GM23338 (cell line): ENCODE measurements around the gene ZDHHC11B. TPM values are rescaled to one million over a fixed set of nuclear protein-coding genes. Genes with fewer than 3 reads are reported as not detected.
A peak's percentile ranks its signal among the peaks of the same experiment; 100 is the strongest.

ENCODE experiments used
- ATAC-seq: fragments of 200-7000 bp; cut with Tn5 transposase; 3 replicates; pipeline ENCODE4 v1.9.1; 2020
- DNase-seq: peaks from one replicate; pipeline ENCODE4 v3.0.0-alpha.2; 2015; ENCODE audit warnings: low spot score
- H2AFZ ChIP-seq: fragments of 200-600 bp; sonication (generic); 2 replicates; pipeline ENCODE4 v1.8.0; 2016; ENCODE audit warnings: antibody characterized with exemption, mild to moderate bottlenecking, moderate library complexity
- H3F3A ChIP-seq: fragments of 200-600 bp; sonication (generic); replicated peaks from 2 replicates; pipeline ENCODE4 v1.8.0; 2017; ENCODE audit warnings: antibody characterized with exemption, mixed run types, low read depth
- H3K27ac ChIP-seq: fragments of 200-600 bp; sonication (generic); 2 replicates; pipeline ENCODE4 v1.6.1; 2016; ENCODE audit warnings: low read depth
- H3K27me3 ChIP-seq: fragments of 200-600 bp; sonication (generic); 2 replicates; pipeline ENCODE4 v1.8.0; 2016; ENCODE audit warnings: mild to moderate bottlenecking, mixed run types, moderate library complexity; ENCODE audit not compliant: insufficient read depth
- H3K36me3 ChIP-seq: fragments of 200-600 bp; sonication (generic); 2 replicates; pipeline ENCODE4 v1.8.0; 2016; ENCODE audit warnings: mild to moderate bottlenecking; ENCODE audit not compliant: insufficient read depth
- H3K4me1 ChIP-seq: fragments of 200-600 bp; sonication (generic); 2 replicates; pipeline ENCODE4 v1.8.0; 2016; ENCODE audit warnings: mild to moderate bottlenecking, moderate library complexity; ENCODE audit not compliant: insufficient read depth
- H3K4me2 ChIP-seq: fragments of 200-600 bp; sonication (generic); 2 replicates; pipeline ENCODE4 v1.7.1; 2017; ENCODE audit warnings: mixed run types
- H3K4me3 ChIP-seq: fragments of 200-600 bp; sonication (generic); 2 replicates; pipeline ENCODE4 v1.6.1; 2016; ENCODE audit warnings: mixed run types
- H3K79me2 ChIP-seq: fragments of 200-600 bp; sonication (generic); replicated peaks from 2 replicates; pipeline ENCODE4 v1.8.0; 2017; ENCODE audit warnings: mild to moderate bottlenecking; ENCODE audit not compliant: insufficient read depth
- H3K9me2 ChIP-seq: fragments of 200-600 bp; sonication (generic); 2 replicates; pipeline ENCODE4 v1.8.0; 2017; ENCODE audit not compliant: insufficient read depth
- H4K20me1 ChIP-seq: fragments of 200-600 bp; sonication (generic); replicated peaks from 2 replicates; pipeline ENCODE4 v1.8.0; 2017; ENCODE audit warnings: mild to moderate bottlenecking; ENCODE audit not compliant: insufficient read depth
- H3K27ac Mint-ChIP-seq: 2 replicates; pipeline ENCODE4 v1.8.0; 2020; ENCODE audit warnings: inconsistent platforms, mild to moderate bottlenecking, moderate library complexity, mixed read lengths
- H3K27me3 Mint-ChIP-seq: 3 replicates; pipeline ENCODE4 v1.8.0; 2022; ENCODE audit warnings: low read depth, mild to moderate bottlenecking, moderate library complexity, mixed read lengths, inconsistent platforms; ENCODE audit not compliant: insufficient read depth, poor library complexity
- H3K36me3 Mint-ChIP-seq: 3 replicates; pipeline ENCODE4 v1.8.0; 2021; ENCODE audit warnings: low read depth, mild to moderate bottlenecking, inconsistent platforms, moderate library complexity, mixed read lengths
- H3K4me1 Mint-ChIP-seq: 3 replicates; pipeline ENCODE4 v1.8.0; 2020; ENCODE audit warnings: mild to moderate bottlenecking, inconsistent platforms, mixed read lengths
- H3K4me3 Mint-ChIP-seq: 3 replicates; pipeline ENCODE4 v1.8.0; 2021; ENCODE audit warnings: moderate library complexity, mild to moderate bottlenecking, inconsistent platforms, mixed read lengths
- H3K9me3 Mint-ChIP-seq: 3 replicates; pipeline ENCODE4 v1.8.0; 2020; ENCODE audit warnings: moderate library complexity, mild to moderate bottlenecking, inconsistent platforms, mixed read lengths
- EZH2 ChIP-seq: fragments of 200-600 bp; sonication (generic); IDR thresholded peaks from one replicate; pipeline ENCODE4 v1.8.0; 2017; ENCODE audit warnings: antibody characterized with exemption, mild to moderate bottlenecking, low read depth; ENCODE audit not compliant: unreplicated experiment
- polyA plus RNA-seq: library from polyadenylated mRNA; unstranded; fragments of >200 nt; fragmentation: Nextera tagmentation; extraction: Ambion mirVana; gene quantifications from 2 replicates; pipeline ENCODE4 v1.2.1, GENCODE V29; 2016
- total RNA-seq: library from RNA; depleted of rRNA; stranded (reverse); fragments of >200 nt; shearing (Covaris generic); gene quantifications from 2 replicates; pipeline ENCODE4 v1.2.3, GENCODE V29; 2014
- TF ChIP-seq, protein P1 (sequence below): fragments of 250-450 bp; sonication (Bioruptor Pico); IDR thresholded peaks from 2 replicates; pipeline ENCODE4 v1.5.0; 2020; ENCODE audit warnings: mild to moderate bottlenecking, moderate library complexity
- TF ChIP-seq, protein P2 (sequence below), 2 experiments: fragments of 200-600 bp in 1 of 2; sonication (generic) in 1 of 2; conservative IDR thresholded peaks; 2 replicates each; pipeline versions ENCODE4 v1.5.1 to v1.6.1; 2016 to 2017; ENCODE audit warnings: antibody characterized with exemption in 2 of 2, low read depth in 2 of 2, mild to moderate bottlenecking in 2 of 2, moderate library complexity in 1 of 2

Gene ZDHHC11B
- total and polyA plus RNA-seq, 2 experiments from 2014 or later: 0.89 to 1.2 TPM

- Histone ChIP-seq H3F3A (no peaks in the 10 kb centered on the region), H3K9me2 (no peaks in the 10 kb centered on the region), H4K20me1 (no peaks in the 10 kb centered on the region), H3K27ac (no peak overlapping the region), H3K79me2 (no peaks in the 10 kb centered on the region), H3K4me1 (no peaks in the 10 kb centered on the region), H2AFZ (no peak overlapping the region), H3K36me3 (peaks cover 3% of the 10 kb centered on the region; the same call in 1 of the 2 replicates), H3K4me2 (no peak overlapping the region), H3K4me3 (no peak overlapping the region), H3K27me3 (no peaks in the 10 kb centered on the region)
- H3K27me3 Mint-ChIP-seq: no peaks in the 10 kb centered on the region
- ATAC-seq: no peak
- no peak for DNase-seq
- no peak overlapping the region for H3K4me3 Mint-ChIP-seq
- H3K27ac Mint-ChIP-seq: no peak overlapping the region
- H3K36me3 Mint-ChIP-seq: peaks cover 43% of the 10 kb centered on the region
- H3K9me3 Mint-ChIP-seq: no peaks in the 10 kb centered on the region
- H3K4me1 Mint-ChIP-seq: no peaks in the 10 kb centered on the region
- TF ChIP-seq, protein P1, sequence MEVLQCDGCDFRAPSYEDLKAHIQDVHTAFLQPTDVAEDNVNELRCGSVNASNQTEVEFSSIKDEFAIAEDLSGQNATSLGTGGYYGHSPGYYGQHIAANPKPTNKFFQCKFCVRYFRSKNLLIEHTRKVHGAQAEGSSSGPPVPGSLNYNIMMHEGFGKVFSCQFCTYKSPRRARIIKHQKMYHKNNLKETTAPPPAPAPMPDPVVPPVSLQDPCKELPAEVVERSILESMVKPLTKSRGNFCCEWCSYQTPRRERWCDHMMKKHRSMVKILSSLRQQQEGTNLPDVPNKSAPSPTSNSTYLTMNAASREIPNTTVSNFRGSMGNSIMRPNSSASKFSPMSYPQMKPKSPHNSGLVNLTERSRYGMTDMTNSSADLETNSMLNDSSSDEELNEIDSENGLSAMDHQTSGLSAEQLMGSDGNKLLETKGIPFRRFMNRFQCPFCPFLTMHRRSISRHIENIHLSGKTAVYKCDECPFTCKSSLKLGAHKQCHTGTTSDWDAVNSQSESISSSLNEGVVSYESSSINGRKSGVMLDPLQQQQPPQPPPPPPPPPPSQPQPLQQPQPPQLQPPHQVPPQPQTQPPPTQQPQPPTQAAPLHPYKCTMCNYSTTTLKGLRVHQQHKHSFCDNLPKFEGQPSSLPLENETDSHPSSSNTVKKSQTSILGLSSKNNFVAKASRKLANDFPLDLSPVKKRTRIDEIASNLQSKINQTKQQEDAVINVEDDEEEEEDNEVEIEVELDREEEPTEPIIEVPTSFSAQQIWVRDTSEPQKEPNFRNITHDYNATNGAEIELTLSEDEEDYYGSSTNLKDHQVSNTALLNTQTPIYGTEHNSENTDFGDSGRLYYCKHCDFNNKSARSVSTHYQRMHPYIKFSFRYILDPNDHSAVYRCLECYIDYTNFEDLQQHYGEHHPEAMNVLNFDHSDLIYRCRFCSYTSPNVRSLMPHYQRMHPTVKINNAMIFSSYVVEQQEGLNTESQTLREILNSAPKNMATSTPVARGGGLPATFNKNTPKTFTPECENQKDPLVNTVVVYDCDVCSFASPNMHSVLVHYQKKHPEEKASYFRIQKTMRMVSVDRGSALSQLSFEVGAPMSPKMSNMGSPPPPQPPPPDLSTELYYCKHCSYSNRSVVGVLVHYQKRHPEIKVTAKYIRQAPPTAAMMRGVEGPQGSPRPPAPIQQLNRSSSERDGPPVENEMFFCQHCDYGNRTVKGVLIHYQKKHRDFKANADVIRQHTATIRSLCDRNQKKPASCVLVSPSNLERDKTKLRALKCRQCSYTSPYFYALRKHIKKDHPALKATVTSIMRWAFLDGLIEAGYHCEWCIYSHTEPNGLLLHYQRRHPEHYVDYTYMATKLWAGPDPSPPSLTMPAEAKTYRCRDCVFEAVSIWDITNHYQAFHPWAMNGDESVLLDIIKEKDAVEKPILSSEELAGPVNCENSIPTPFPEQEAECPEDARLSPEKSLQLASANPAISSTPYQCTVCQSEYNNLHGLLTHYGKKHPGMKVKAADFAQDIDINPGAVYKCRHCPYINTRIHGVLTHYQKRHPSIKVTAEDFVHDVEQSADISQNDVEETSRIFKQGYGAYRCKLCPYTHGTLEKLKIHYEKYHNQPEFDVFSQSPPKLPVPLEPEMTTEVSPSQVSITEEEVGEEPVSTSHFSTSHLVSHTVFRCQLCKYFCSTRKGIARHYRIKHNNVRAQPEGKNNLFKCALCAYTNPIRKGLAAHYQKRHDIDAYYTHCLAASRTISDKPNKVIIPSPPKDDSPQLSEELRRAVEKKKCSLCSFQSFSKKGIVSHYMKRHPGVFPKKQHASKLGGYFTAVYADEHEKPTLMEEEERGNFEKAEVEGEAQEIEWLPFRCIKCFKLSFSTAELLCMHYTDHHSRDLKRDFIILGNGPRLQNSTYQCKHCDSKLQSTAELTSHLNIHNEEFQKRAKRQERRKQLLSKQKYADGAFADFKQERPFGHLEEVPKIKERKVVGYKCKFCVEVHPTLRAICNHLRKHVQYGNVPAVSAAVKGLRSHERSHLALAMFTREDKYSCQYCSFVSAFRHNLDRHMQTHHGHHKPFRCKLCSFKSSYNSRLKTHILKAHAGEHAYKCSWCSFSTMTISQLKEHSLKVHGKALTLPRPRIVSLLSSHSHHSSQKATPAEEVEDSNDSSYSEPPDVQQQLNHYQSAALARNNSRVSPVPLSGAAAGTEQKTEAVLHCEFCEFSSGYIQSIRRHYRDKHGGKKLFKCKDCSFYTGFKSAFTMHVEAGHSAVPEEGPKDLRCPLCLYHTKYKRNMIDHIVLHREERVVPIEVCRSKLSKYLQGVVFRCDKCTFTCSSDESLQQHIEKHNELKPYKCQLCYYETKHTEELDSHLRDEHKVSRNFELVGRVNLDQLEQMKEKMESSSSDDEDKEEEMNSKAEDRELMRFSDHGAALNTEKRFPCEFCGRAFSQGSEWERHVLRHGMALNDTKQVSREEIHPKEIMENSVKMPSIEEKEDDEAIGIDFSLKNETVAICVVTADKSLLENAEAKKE (CRISPR knock-in tag): no peak
- TF ChIP-seq, protein P2, sequence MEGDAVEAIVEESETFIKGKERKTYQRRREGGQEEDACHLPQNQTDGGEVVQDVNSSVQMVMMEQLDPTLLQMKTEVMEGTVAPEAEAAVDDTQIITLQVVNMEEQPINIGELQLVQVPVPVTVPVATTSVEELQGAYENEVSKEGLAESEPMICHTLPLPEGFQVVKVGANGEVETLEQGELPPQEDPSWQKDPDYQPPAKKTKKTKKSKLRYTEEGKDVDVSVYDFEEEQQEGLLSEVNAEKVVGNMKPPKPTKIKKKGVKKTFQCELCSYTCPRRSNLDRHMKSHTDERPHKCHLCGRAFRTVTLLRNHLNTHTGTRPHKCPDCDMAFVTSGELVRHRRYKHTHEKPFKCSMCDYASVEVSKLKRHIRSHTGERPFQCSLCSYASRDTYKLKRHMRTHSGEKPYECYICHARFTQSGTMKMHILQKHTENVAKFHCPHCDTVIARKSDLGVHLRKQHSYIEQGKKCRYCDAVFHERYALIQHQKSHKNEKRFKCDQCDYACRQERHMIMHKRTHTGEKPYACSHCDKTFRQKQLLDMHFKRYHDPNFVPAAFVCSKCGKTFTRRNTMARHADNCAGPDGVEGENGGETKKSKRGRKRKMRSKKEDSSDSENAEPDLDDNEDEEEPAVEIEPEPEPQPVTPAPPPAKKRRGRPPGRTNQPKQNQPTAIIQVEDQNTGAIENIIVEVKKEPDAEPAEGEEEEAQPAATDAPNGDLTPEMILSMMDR (conservative IDR thresholded peaks at IDR 0.05; ENCODE audit: low read depth in 2 of 2): peak in 1 of 2 experiments; percentile 24; a peak in 2 of 4 replicates
These were observed 37.0 kb upstream of the ZDHHC11B start for GRCh38 chr5:821504-821903.

DNA sequence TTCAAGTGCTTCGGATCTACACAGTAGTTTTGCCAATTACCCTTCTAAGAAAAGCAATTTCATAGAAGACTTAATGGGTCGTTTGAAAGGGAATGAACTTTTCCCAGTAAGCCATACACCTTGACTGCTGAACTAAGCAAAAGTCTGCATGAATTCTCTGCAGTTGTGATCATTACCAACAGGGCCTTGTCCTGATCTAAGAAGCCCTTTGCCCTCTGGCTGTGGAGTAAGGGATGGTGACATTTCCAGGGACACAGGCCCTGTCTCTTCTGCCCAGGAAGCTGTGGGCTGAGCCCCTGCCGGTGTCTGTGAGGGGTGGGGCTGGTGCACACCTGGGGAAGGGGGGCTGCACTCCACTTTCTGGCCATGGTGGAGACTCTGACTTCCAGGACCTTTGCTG, 35.7 kb upstream of the ZDHHC11B start:
- ATAC-seq: no peak
- no peak overlapping the region for H2AFZ ChIP-seq
- no peak overlapping the region for H3K27ac Mint-ChIP-seq

More for the DNA sequence above, 35.7 kb upstream of the ZDHHC11B start:
- Mint-ChIP-seq H3K36me3 (peaks cover 50% of the 10 kb centered on the region), H3K27me3 (no peaks in the 10 kb centered on the region), H3K4me1 (no peaks in the 10 kb centered on the region), H3K9me3 (no peaks in the 10 kb centered on the region), H3K4me3 (no peak overlapping the region)
- no peak for TF ChIP-seq EZH2
- peaks cover 3% of the 10 kb centered on the region; the same call in 1 of the 2 replicates for H3K36me3 ChIP-seq
- no peaks in the 10 kb centered on the region for H3K79me2 ChIP-seq
- H3K4me3 ChIP-seq: no peak overlapping the region
- H3K27ac ChIP-seq: no peak overlapping the region
- no peaks in the 10 kb centered on the region for H3K27me3 ChIP-seq
- H4K20me1 ChIP-seq: no peaks in the 10 kb centered on the region
- H3K4me1 ChIP-seq: no peaks in the 10 kb centered on the region
- no peak for DNase-seq
- no peak overlapping the region for H3K4me2 ChIP-seq
- no peaks in the 10 kb centered on the region for H3K9me2 ChIP-seq
- H3F3A ChIP-seq: no peaks in the 10 kb centered on the region
